Cardiac muscle cell (in vitro differentiated cells and primary cell): Measurements from ENCODE around the gene ELOVL5. TPM values are rescaled to one million over a fixed set of nuclear protein-coding genes. Genes with fewer than 3 reads are reported as not detected.

Experiments
- DNase-seq, 2 donors: peaks; one replicate each; pipeline versions ENCODE4 v3.0.0 to v3.0.0-alpha.2; 2010 to 2017; ENCODE audit warnings: low read depth in 1 of 2, low spot score in 1 of 2
- H3K27ac ChIP-seq: fragments of 200-600 bp; sonication (generic); 2 replicates; pipeline ENCODE4 v1.5.1; 2016
- H3K27me3 ChIP-seq: fragments of 200-600 bp; sonication (generic); 2 replicates; pipeline ENCODE4 v1.6.0; 2016; ENCODE audit warnings: control low read depth
- H3K36me3 ChIP-seq: fragments of 200-600 bp; sonication (generic); 2 replicates; pipeline ENCODE4 v1.5.1; 2016; ENCODE audit warnings: control low read depth
- H3K4me1 ChIP-seq: fragments of 200-600 bp; sonication (generic); 2 replicates; pipeline ENCODE4 v1.8.1; 2017; ENCODE audit warnings: low read depth, mild to moderate bottlenecking, mixed run types
- H3K4me3 ChIP-seq: fragments of 200-600 bp; sonication (generic); 2 replicates; pipeline ENCODE4 v1.5.1; 2016; ENCODE audit warnings: mild to moderate bottlenecking
- H3K9me3 ChIP-seq: fragments of 200-600 bp; sonication (generic); 2 replicates; pipeline ENCODE4 v1.5.1; 2017; ENCODE audit warnings: low read depth, mild to moderate bottlenecking, control low read depth
- CTCF ChIP-seq: IDR thresholded peaks from 2 replicates; pipeline ENCODE4 v1.5.1; 2012; ENCODE audit warnings: low read depth, mild to moderate bottlenecking, low read length
- polyA plus RNA-seq: library from polyadenylated mRNA; unstranded; fragments of >200 nt; fragmentation: Nextera tagmentation; extraction: Ambion mirVana; gene quantifications from 2 replicates; pipeline ENCODE4 v1.2.1, GENCODE V29; 2016
- total RNA-seq: library from RNA; depleted of rRNA; stranded (reverse); fragments of >200 nt; gene quantifications from 2 replicates; pipeline ENCODE4 v1.2.3, GENCODE V29; 2016

ELOVL5 gene
- total and polyA plus RNA-seq, 2 experiments from 2014 or later, result 39.4 to 54.1 TPM

GRCh38 chr6:53239526-53239925 lies 109.2 kb downstream of the ELOVL5 start:
- no peaks in the 10 kb centered on the region for H3K4me1 ChIP-seq
- no peaks in the 10 kb centered on the region for H3K9me3 ChIP-seq
- DNase-seq, result no peak
- H3K27me3 ChIP-seq, result no peaks in the 10 kb centered on the region
- no peak overlapping the region for H3K4me3 ChIP-seq
- no peak overlapping the region for H3K27ac ChIP-seq
- H3K36me3 ChIP-seq, result no peaks in the 10 kb centered on the region
- no peak for TF ChIP-seq CTCF

GRCh38 chr6:53238311-53238710 lies 110.4 kb downstream of the ELOVL5 start:
- no peak for TF ChIP-seq CTCF
- Histone ChIP-seq H3K4me1 (no peaks in the 10 kb centered on the region), H3K36me3 (no peaks in the 10 kb centered on the region), H3K27ac (no peak overlapping the region), H3K9me3 (no peaks in the 10 kb centered on the region), H3K27me3 (no peaks in the 10 kb centered on the region), H3K4me3 (no peak overlapping the region)
- DNase-seq, result no peak

- no peaks in the 10 kb centered on the region for H3K4me1 ChIP-seq
- H3K27me3 ChIP-seq, result no peaks in the 10 kb centered on the region
- no peak overlapping the region for H3K27ac ChIP-seq
- H3K9me3 ChIP-seq, result no peaks in the 10 kb centered on the region
- H3K4me3 ChIP-seq, result no peak overlapping the region
- DNase-seq, result no peak
- TF ChIP-seq CTCF, result no peak
- H3K36me3 ChIP-seq, result no peaks in the 10 kb centered on the region
Observed at GRCh38 chr6:53236241-53236640, 112.5 kb downstream of the ELOVL5 start.

GRCh38 chr6:53235508-53235907 lies 113.2 kb downstream of the ELOVL5 start:
- no peaks in the 10 kb centered on the region for H3K36me3 ChIP-seq
- no peak overlapping the region for H3K27ac ChIP-seq
- no peak overlapping the region for H3K4me3 ChIP-seq
- no peak for TF ChIP-seq CTCF
- no peaks in the 10 kb centered on the region for H3K27me3 ChIP-seq
- DNase-seq, result no peak
- H3K9me3 ChIP-seq, result no peaks in the 10 kb centered on the region
- H3K4me1 ChIP-seq, result no peaks in the 10 kb centered on the region

GRCh38 chr6:53233309-53233708 lies 115.4 kb downstream of the ELOVL5 start:
- Histone ChIP-seq H3K27me3 (no peaks in the 10 kb centered on the region), H3K9me3 (no peaks in the 10 kb centered on the region), H3K27ac (no peak overlapping the region), H3K4me1 (no peaks in the 10 kb centered on the region), H3K36me3 (no peaks in the 10 kb centered on the region), H3K4me3 (no peak overlapping the region)
- TF ChIP-seq CTCF, result no peak
- DNase-seq, result no peak

- Histone ChIP-seq H3K27me3 (no peaks in the 10 kb centered on the region), H3K36me3 (no peaks in the 10 kb centered on the region), H3K27ac (no peak overlapping the region), H3K9me3 (no peaks in the 10 kb centered on the region), H3K4me1 (no peaks in the 10 kb centered on the region), H3K4me3 (no peak overlapping the region)
- no peak for TF ChIP-seq CTCF
- no peak for DNase-seq
Observed at GRCh38 chr6:53230775-53231467, 117.8 kb downstream of the ELOVL5 start.
